ENCODE data around the gene CCDC116.

CCDC116 gene

DNA sequence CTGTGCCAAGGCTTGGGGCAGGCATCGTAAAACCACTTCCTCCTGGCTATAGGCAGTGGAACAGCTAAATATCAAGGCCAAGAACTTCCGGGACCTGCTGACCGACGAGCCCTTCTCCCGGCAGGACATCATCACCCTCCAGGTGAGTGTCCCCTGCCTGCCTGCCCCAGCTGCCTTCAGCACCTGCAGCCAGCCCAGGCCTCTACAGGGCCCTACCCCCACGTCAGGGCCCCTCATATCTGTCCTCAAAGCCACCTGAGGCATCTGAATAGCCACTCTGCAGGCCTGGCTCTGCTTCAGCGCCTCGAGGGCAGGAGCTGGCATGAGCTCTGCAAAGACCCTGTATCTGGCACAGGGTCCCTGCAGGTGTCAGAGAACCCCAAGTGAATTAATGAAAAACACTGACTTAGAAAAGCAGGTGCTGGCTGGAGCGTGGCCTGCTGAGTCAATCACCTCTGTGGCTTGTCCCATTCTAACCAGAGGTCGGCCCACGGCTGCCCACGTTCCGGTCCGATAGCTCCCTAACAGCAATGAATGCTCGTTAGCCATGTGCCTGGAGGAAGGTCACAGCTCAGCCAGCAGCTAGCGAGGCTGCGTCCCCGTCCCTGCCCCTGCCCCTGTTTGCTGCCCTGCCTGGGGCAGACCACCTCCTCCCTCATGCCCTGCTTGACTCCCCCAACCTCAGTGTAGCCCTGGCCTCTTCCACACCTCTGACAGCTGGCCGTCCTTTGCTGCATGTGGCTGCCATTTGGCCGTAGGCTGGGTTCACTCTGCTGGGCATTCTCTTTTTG is 50.0 kb downstream of the CCDC116 start:
- no peak for DNase-seq

GRCh38 chr22:21683401-21683811 is 50.8 kb downstream of the CCDC116 start:
- no peak for DNase-seq

GRCh38 chr22:21684492-21685163 is 52.1 kb downstream of the CCDC116 start:
- DNase-seq, result no peak

GRCh38 chr22:21685164-21685513 is 52.6 kb downstream of the CCDC116 start:
- DNase-seq, result no peak

GRCh38 chr22:21686193-21686608 is 53.6 kb downstream of the CCDC116 start:
- DNase-seq, result no peak

All from stimulated activated CD4-positive, alpha-beta T cell treated with anti-CD3 and anti-CD28 coated beads, Interleukin-1b, Interleukin-23, amount 100 ng/mL, for 48 hours (primary cell).